Neural progenitor cell (in vitro differentiated cells): ENCODE results near the gene MAPK4.

ENCODE experiments used
- CTCF ChIP-seq: fragments of 200-600 bp; sonication (generic); IDR thresholded peaks from 2 replicates; pipeline ENCODE4 v1.5.1; 2017; ENCODE audit warnings: antibody characterized with exemption, mild to moderate bottlenecking
- EZH2phosphoT487 ChIP-seq: fragments of 200-600 bp; sonication (generic); IDR thresholded peaks from 2 replicates; pipeline ENCODE4 v1.6.1; 2017; ENCODE audit warnings: antibody characterized with exemption

- TF ChIP-seq CTCF (no peak), EZH2phosphoT487 (no peak)
Measured at GRCh38 chr18:50700245-50701165, 140.6 kb downstream of the MAPK4 start.
